ENCODE data around the gene DPP10.

The DPP10 gene

GRCh38 chr2:115248066-115248465 lies 805.6 kb downstream of the DPP10 start:
- DNase-seq (ENCODE audit: low read depth in 2 of 2): no peak

GRCh38 chr2:115277366-115277765 lies 834.9 kb downstream of the DPP10 start:
- DNase-seq (ENCODE audit: low read depth in 2 of 2): no peak

- no peak for DNase-seq (ENCODE audit: low read depth in 2 of 2)
These were observed 843.0 kb downstream of the DPP10 start for GRCh38 chr2:115285416-115285815.

GRCh38 chr2:115290478-115290877 lies 848.0 kb downstream of the DPP10 start:
- DNase-seq (ENCODE audit: low read depth in 2 of 2): no peak

GRCh38 chr2:115292742-115293141 lies 850.3 kb downstream of the DPP10 start:
- DNase-seq (ENCODE audit: low read depth in 2 of 2): no peak

- DNase-seq (ENCODE audit: low read depth in 2 of 2): no peak
These were observed 852.6 kb downstream of the DPP10 start for GRCh38 chr2:115294999-115295398.

GRCh38 chr2:115297056-115297455 lies 854.6 kb downstream of the DPP10 start:
- DNase-seq (ENCODE audit: low read depth in 2 of 2): no peak

- no peak for DNase-seq (ENCODE audit: low read depth in 2 of 2)
These were observed 856.8 kb downstream of the DPP10 start for GRCh38 chr2:115299199-115299598.

GRCh38 chr2:115305712-115306111 lies 863.3 kb downstream of the DPP10 start:
- no peak for DNase-seq (ENCODE audit: low read depth in 2 of 2)

GRCh38 chr2:115314119-115314518 lies 871.7 kb downstream of the DPP10 start:
- no peak for DNase-seq (ENCODE audit: low read depth in 2 of 2)

GRCh38 chr2:115327061-115327460 lies 884.6 kb downstream of the DPP10 start:
- no peak for DNase-seq (ENCODE audit: low read depth in 2 of 2)

- no peak for DNase-seq (ENCODE audit: low read depth in 2 of 2)
These were observed 917.1 kb downstream of the DPP10 start for GRCh38 chr2:115359550-115359949.

- DNase-seq (ENCODE audit: low read depth in 2 of 2): no peak
These were observed 921.7 kb downstream of the DPP10 start for GRCh38 chr2:115364093-115364492.

GRCh38 chr2:115369400-115369799 lies 927.0 kb downstream of the DPP10 start:
- no peak for DNase-seq (ENCODE audit: low read depth in 2 of 2)

- DNase-seq (ENCODE audit: low read depth in 2 of 2): no peak
These were observed 932.5 kb downstream of the DPP10 start for GRCh38 chr2:115374981-115375380.

GRCh38 chr2:115384399-115384798 lies 942.0 kb downstream of the DPP10 start:
- DNase-seq (ENCODE audit: low read depth in 2 of 2): no peak

- no peak for DNase-seq (ENCODE audit: low read depth in 2 of 2)
These were observed 944.0 kb downstream of the DPP10 start for GRCh38 chr2:115386465-115386864.

- no peak for DNase-seq (ENCODE audit: low read depth in 2 of 2)
These were observed 946.6 kb downstream of the DPP10 start for GRCh38 chr2:115389024-115389423.

- DNase-seq (ENCODE audit: low read depth in 2 of 2): no peak
These were observed 947.6 kb downstream of the DPP10 start for GRCh38 chr2:115389898-115390565.

- DNase-seq (ENCODE audit: low read depth in 2 of 2): no peak
These were observed 954.1 kb downstream of the DPP10 start for GRCh38 chr2:115396579-115396978.

GRCh38 chr2:115400940-115401339 lies 958.5 kb downstream of the DPP10 start:
- DNase-seq (ENCODE audit: low read depth in 2 of 2): no peak

GRCh38 chr2:115412501-115412900 lies 970.1 kb downstream of the DPP10 start:
- DNase-seq (ENCODE audit: low read depth in 2 of 2): no peak

- DNase-seq (ENCODE audit: low read depth in 2 of 2): no peak
These were observed 971.4 kb downstream of the DPP10 start for GRCh38 chr2:115413791-115414190.

GRCh38 chr2:115414466-115414865 lies 972.0 kb downstream of the DPP10 start:
- no peak for DNase-seq (ENCODE audit: low read depth in 2 of 2)

Data from activated CD4-positive, alpha-beta T cell treated with anti-CD3 and anti-CD28 coated beads for 24 hours (primary cell).